IPS-18a (cell line): Measurements from ENCODE around the gene NDUFAF8.

Source experiments
- H3K27ac ChIP-seq: one replicate; pipeline ENCODE4 v1.5.1; 2013; ENCODE audit warnings: low read length
- H3K27me3 ChIP-seq: one replicate; pipeline ENCODE4 v1.6.1; 2013; ENCODE audit warnings: mild to moderate bottlenecking, low read length; ENCODE audit not compliant: control insufficient read depth, insufficient read depth
- H3K36me3 ChIP-seq: one replicate; pipeline ENCODE4 v1.6.1; 2013; ENCODE audit warnings: low read depth, low read length; ENCODE audit not compliant: control insufficient read depth
- H3K4me1 ChIP-seq: one replicate; pipeline ENCODE4 v1.6.1; 2013; ENCODE audit warnings: low read depth, low read length; ENCODE audit not compliant: control insufficient read depth
- H3K4me3 ChIP-seq: one replicate; pipeline ENCODE4 v1.5.1; 2013; ENCODE audit warnings: low read length
- H3K9ac ChIP-seq: one replicate; pipeline ENCODE4 v1.6.1; 2013; ENCODE audit warnings: mild to moderate bottlenecking, low read length, moderate library complexity
- H3K9me3 ChIP-seq: one replicate; pipeline ENCODE4 v1.6.1; 2013; ENCODE audit warnings: low read depth, low read length; ENCODE audit not compliant: control insufficient read depth

Gene NDUFAF8

DNA sequence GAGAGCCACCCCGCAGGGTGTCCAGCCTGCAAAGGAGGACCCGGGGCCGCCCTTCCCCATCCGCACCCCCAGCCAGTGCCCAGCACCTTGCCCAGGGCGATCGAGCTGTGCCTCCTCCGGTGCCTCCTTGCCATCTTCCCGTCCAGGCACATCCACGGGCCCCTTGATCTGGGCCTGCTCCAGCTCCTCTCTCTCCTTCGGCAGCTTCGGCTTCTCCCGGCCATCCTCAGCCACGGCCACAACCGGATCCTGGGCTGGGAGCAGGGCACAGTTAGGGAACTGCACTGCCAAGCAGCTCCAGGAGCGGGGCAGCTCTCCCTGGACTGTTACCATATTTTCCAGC lies 13.8 kb downstream of the NDUFAF8 start:
- Histone ChIP-seq H3K36me3 (no peaks in the 10 kb centered on the region), H3K9ac (no peak overlapping the region), H3K4me1 (peaks cover 3% of the 10 kb centered on the region), H3K27me3 (no peaks in the 10 kb centered on the region), H3K4me3 (no peak overlapping the region), H3K9me3 (no peaks in the 10 kb centered on the region), H3K27ac (no peak overlapping the region)

- H3K9ac ChIP-seq: no peak overlapping the region
- no peaks in the 10 kb centered on the region for H3K27me3 ChIP-seq
- no peaks in the 10 kb centered on the region for H3K9me3 ChIP-seq
- H3K36me3 ChIP-seq: no peaks in the 10 kb centered on the region
- H3K4me1 ChIP-seq: peaks cover 3% of the 10 kb centered on the region
- no peak overlapping the region for H3K4me3 ChIP-seq
- H3K27ac ChIP-seq: no peak overlapping the region
Observed at GRCh38 chr17:81253358-81254131, 14.4 kb downstream of the NDUFAF8 start.

- Histone ChIP-seq H3K9me3 (no peaks in the 10 kb centered on the region), H3K36me3 (peaks cover 4% of the 10 kb centered on the region), H3K4me1 (peaks cover 3% of the 10 kb centered on the region), H3K27me3 (no peaks in the 10 kb centered on the region), H3K4me3 (no peak overlapping the region), H3K27ac (no peak overlapping the region), H3K9ac (no peak overlapping the region)
Observed at GRCh38 chr17:81254955-81255717, 16.0 kb downstream of the NDUFAF8 start.

DNA sequence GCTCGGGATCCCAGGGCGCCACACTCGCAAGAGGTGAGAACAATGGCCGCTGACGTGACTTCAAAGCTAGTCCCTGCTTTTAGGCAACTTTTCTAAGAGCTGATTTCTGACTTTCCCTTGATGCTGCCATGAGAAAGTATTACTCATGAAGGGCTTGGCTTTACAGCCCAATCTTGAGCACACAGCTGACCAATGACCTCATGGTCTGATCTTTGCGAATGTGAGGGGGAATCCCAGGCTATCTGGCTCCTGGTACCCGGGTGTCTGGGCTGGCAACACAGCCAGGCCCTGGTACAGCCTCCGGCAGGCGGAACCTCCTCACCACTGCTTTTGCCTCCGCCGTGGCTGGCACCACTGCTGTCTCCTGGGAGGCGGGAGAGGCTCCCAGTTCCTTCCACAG lies 17.5 kb downstream of the NDUFAF8 start:
- no peaks in the 10 kb centered on the region for H3K9me3 ChIP-seq
- no peak overlapping the region for H3K27ac ChIP-seq
- no peak overlapping the region for H3K4me3 ChIP-seq
- no peak overlapping the region for H3K9ac ChIP-seq
- H3K27me3 ChIP-seq: no peaks in the 10 kb centered on the region
- peaks cover 6% of the 10 kb centered on the region for H3K36me3 ChIP-seq
- peaks cover 3% of the 10 kb centered on the region for H3K4me1 ChIP-seq

GRCh38 chr17:81257533-81257932 lies 18.4 kb downstream of the NDUFAF8 start:
- Histone ChIP-seq H3K27ac (no peak overlapping the region), H3K4me1 (peaks cover 3% of the 10 kb centered on the region), H3K4me3 (no peak overlapping the region), H3K9me3 (no peaks in the 10 kb centered on the region), H3K9ac (no peak overlapping the region), H3K27me3 (no peaks in the 10 kb centered on the region), H3K36me3 (peaks cover 6% of the 10 kb centered on the region)

DNA sequence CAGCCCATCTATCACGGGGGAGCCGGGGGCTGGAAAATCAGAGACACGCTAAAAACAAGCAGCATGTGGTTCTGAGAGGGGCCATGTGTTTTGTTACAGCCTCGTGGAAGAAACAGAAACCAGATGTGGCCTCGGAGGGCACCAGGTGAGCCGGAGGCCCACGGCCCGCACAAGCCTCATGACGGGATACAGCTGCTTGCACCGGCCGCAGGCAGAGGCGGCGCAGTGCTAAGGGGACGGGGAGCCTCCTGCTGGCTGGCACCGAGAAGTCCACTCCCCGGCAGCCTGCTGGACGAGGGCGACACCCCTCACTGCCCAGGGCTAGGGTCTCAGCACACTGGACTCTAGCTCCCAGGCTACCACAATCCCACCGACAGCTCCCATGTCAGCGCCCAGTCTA lies 19.2 kb downstream of the NDUFAF8 start:
- Histone ChIP-seq H3K36me3 (peaks cover 6% of the 10 kb centered on the region), H3K4me3 (no peak overlapping the region), H3K27ac (no peak overlapping the region), H3K9me3 (no peaks in the 10 kb centered on the region), H3K27me3 (no peaks in the 10 kb centered on the region), H3K4me1 (peaks cover 3% of the 10 kb centered on the region), H3K9ac (no peak overlapping the region)

DNA sequence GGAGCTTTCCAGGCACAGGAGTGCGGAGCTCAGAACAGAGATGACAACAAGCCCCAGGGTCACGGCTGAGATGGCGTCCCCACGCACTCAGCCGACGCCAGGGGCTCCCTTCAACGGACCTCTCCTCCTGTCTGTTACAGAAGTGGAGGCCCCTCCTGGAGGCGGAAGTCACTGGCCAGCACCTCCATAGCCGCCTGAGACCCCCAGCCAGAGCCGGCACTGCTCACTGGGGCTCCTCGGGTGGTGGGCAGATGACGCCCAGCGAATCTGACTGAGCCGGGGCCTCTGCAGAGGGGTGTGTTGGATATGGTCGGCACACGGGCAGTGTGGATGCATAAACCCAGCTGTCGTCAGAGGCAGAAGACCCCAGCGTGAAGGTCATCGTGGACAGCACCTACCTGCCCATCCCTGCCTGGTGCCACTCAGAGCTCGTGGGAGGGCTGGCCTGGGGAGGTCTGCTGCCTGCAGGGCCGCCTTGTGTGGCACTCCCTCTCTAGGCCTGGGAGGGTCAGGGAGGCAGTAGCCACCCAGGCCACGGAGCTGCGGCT lies 20.0 kb downstream of the NDUFAF8 start:
- no peak overlapping the region for H3K27ac ChIP-seq
- H3K9me3 ChIP-seq: no peaks in the 10 kb centered on the region
- H3K4me1 ChIP-seq: peaks cover 3% of the 10 kb centered on the region
- H3K36me3 ChIP-seq: peaks cover 6% of the 10 kb centered on the region
- H3K4me3 ChIP-seq: no peak overlapping the region
- no peaks in the 10 kb centered on the region for H3K27me3 ChIP-seq
- no peak overlapping the region for H3K9ac ChIP-seq

DNA sequence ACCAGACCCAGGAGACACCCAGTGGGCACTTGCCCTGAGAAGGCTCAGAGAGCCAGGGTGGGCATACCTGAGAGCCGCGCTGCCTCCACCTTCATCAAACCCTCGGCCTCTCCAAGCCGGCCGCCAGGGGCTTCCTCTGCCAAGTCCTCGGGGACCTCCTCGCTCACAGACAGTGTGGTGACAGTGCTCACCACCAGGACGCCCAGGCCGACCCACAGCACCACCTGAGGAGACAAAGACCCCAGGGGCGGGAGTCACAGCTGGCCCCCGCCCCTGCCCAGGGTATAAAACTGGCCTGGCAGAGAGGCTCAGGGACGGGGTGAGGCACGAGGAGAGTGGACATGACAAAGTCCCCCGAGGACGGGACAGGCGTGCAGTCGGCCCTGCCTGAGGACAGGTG lies 21.1 kb downstream of the NDUFAF8 start:
- Histone ChIP-seq H3K9ac (no peak overlapping the region), H3K36me3 (peaks cover 6% of the 10 kb centered on the region), H3K4me1 (no peaks in the 10 kb centered on the region)

GRCh38 chr17:81260641-81261040 lies 21.5 kb downstream of the NDUFAF8 start:
- H3K4me1 ChIP-seq: no peaks in the 10 kb centered on the region
- no peak overlapping the region for H3K27ac ChIP-seq
- no peak overlapping the region for H3K9ac ChIP-seq
- H3K4me3 ChIP-seq: no peak overlapping the region
- H3K9me3 ChIP-seq: no peaks in the 10 kb centered on the region
- H3K36me3 ChIP-seq: peaks cover 6% of the 10 kb centered on the region
- no peaks in the 10 kb centered on the region for H3K27me3 ChIP-seq

More for the DNA sequence above, 21.1 kb downstream of the NDUFAF8 start:
- H3K27me3 ChIP-seq: no peaks in the 10 kb centered on the region
- H3K27ac ChIP-seq: no peak overlapping the region
- no peaks in the 10 kb centered on the region for H3K9me3 ChIP-seq
- H3K4me3 ChIP-seq: no peak overlapping the region

DNA sequence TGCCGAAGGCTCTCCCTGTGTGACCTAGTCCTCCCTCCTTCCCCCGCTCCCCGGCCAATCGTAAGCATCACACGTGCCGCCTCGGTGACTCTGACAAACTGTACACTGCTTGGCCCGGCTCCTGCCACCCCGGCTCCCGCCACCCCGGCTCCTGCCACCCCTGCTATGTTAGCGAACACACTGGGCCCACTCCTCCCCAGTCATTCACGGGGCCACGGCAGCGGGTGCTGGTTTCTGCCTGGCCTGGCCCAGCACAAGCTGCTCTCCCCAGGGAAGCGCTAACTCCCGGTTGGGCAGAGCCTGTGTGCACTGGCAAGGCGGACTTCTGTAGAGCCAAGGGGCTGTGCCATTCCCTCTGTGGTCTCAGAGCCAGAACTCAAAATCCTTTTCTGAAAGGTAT lies 22.0 kb downstream of the NDUFAF8 start:
- H3K27me3 ChIP-seq: no peaks in the 10 kb centered on the region
- H3K4me3 ChIP-seq: no peak overlapping the region
- no peaks in the 10 kb centered on the region for H3K9me3 ChIP-seq
- H3K9ac ChIP-seq: no peak overlapping the region
- peaks cover 6% of the 10 kb centered on the region for H3K36me3 ChIP-seq
- no peaks in the 10 kb centered on the region for H3K4me1 ChIP-seq
- H3K27ac ChIP-seq: no peak overlapping the region

GRCh38 chr17:81261582-81262336 lies 22.6 kb downstream of the NDUFAF8 start:
- Histone ChIP-seq H3K36me3 (peaks cover 6% of the 10 kb centered on the region), H3K27ac (no peak overlapping the region), H3K9ac (no peak overlapping the region), H3K27me3 (no peaks in the 10 kb centered on the region), H3K4me3 (no peak overlapping the region), H3K9me3 (no peaks in the 10 kb centered on the region), H3K4me1 (no peaks in the 10 kb centered on the region)
